Dedifferentiated amniotic fluid mesenchymal stem cell (primary cell): ENCODE data around the gene OR6B2.

ENCODE experiments used
- DNase-seq: peaks from one replicate; pipeline ENCODE4 v3.0.0-alpha.2; 2016; ENCODE audit errors: extremely low spot score

Gene OR6B2

GRCh38 chr2:240041363-240041762 lies 11.1 kb upstream of the OR6B2 start:
- DNase-seq, result no peak

- no peak for DNase-seq
Observed at GRCh38 chr2:240037358-240037757, 7.1 kb upstream of the OR6B2 start.

- DNase-seq, result no peak
Observed at GRCh38 chr2:240033330-240033678, 3.1 kb upstream of the OR6B2 start.

- DNase-seq, result no peak
Observed at GRCh38 chr2:240032406-240033329, 2.4 kb upstream of the OR6B2 start.

- no peak for DNase-seq
Observed at GRCh38 chr2:240024766-240025165, 5.5 kb downstream of the OR6B2 start.

GRCh38 chr2:240023792-240024191 lies 6.4 kb downstream of the OR6B2 start:
- DNase-seq, result no peak

GRCh38 chr2:240021488-240022104 lies 8.6 kb downstream of the OR6B2 start:
- peak; percentile 30 for DNase-seq

GRCh38 chr2:240018071-240018750 lies 12.0 kb downstream of the OR6B2 start:
- no peak for DNase-seq

- DNase-seq, result no peak
Observed at GRCh38 chr2:240014327-240014726, 15.9 kb downstream of the OR6B2 start.

- DNase-seq, result peak; percentile 22
Observed at GRCh38 chr2:240013343-240013742, 16.9 kb downstream of the OR6B2 start.

- no peak for DNase-seq
Observed at GRCh38 chr2:240002983-240003382, 27.2 kb downstream of the OR6B2 start.

GRCh38 chr2:240000671-240001070 lies 29.6 kb downstream of the OR6B2 start:
- no peak for DNase-seq

- no peak for DNase-seq
Observed at GRCh38 chr2:239997686-239998409, 32.4 kb downstream of the OR6B2 start.

- DNase-seq, result no peak
Observed at GRCh38 chr2:239994086-239994485, 36.1 kb downstream of the OR6B2 start.

- no peak for DNase-seq
Observed at GRCh38 chr2:239993291-239993690, 36.9 kb downstream of the OR6B2 start.

GRCh38 chr2:239991689-239992314 lies 38.4 kb downstream of the OR6B2 start:
- peak; percentile 77 for DNase-seq

GRCh38 chr2:239990966-239991365 lies 39.3 kb downstream of the OR6B2 start:
- DNase-seq, result no peak

- DNase-seq, result no peak
Observed at GRCh38 chr2:239985356-239985755, 44.9 kb downstream of the OR6B2 start.

GRCh38 chr2:239984421-239985194 lies 45.6 kb downstream of the OR6B2 start:
- DNase-seq, result no peak

GRCh38 chr2:239983004-239983778 lies 47.0 kb downstream of the OR6B2 start:
- no peak for DNase-seq
